Stimulated activated CD4-positive, alpha-beta T cell treated with anti-CD3 and anti-CD28 coated beads, Interleukin-15, amount 100 ng/mL, for 24 hours (primary cell): ENCODE data around the gene MOK.
"Not testable (repeated sequence)": the region's sequence is repeated elsewhere in the genome, so short reads cannot be mapped to it uniquely, and the experiment has no call there.

Source experiments
- DNase-seq: peaks from one replicate; pipeline ENCODE4 v3.0.0-alpha.2; 2020

The MOK gene

GRCh38 chr14:102241147-102241546, 63.8 kb downstream of the MOK start:
- DNase-seq, result no peak

DNA sequence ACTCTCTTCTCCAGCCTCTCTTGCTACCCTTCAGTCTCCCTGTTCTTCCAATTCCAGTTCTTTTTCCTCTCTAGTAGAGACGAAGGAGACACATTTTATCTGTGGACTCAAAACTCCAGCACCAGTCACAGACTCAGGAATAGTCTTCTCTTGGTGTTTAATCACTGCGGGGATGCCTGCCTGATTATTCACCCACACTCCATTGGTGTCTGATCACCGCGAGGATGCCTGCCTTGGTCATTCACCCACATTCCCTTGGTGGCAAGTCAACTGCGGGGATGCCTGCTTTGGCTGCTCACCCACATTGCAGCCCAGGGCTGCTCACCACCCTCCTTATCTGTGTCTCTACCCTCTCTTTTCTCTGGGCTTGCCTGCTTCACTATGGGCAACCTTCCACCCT, 64.5 kb downstream of the MOK start:
- DNase-seq, result not testable (repeated sequence)

DNA sequence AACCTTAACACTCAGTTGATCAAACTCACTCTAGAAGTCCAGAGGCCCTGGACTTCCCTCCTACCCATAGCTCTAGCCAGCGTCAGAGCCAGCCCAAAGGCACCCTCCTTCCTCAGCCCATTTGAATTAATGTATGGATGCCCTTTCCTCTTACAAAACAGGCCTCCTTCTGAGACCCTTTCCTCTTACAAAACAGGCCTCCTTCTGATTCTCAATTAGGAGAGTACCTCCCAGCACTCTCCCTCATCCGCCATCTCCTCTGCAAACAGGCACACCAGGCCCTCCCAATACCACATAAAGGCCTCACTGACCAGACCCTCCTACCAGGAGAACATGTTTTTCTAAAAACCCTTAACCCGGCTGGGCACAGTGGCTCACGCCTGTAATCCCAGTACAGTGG, 65.7 kb downstream of the MOK start:
- DNase-seq, result no peak

GRCh38 chr14:102238766-102239165, 66.2 kb downstream of the MOK start:
- DNase-seq, result no peak

- DNase-seq, result no peak
These were observed 66.8 kb downstream of the MOK start for GRCh38 chr14:102238131-102238530.

DNA sequence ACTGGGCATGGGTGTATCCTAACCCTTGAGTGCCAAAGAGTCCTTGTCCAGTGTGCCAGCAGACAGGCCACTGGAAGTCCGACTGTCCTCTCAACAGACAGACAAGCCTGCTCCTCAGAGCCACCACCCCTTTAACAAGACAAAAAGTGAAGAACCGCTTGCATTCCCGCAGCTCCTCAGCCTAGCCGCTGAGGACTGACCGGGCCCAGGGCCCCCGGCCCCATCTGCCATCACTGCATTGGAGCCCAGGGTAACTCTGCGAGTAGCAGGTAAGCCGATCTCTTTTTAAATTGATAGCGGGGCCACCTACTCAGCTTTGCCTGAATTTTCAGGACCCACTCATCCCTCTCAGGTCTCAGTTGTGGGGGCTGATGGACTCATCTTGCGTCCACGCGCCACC, 68.9 kb downstream of the MOK start:
- no peak for DNase-seq

DNA sequence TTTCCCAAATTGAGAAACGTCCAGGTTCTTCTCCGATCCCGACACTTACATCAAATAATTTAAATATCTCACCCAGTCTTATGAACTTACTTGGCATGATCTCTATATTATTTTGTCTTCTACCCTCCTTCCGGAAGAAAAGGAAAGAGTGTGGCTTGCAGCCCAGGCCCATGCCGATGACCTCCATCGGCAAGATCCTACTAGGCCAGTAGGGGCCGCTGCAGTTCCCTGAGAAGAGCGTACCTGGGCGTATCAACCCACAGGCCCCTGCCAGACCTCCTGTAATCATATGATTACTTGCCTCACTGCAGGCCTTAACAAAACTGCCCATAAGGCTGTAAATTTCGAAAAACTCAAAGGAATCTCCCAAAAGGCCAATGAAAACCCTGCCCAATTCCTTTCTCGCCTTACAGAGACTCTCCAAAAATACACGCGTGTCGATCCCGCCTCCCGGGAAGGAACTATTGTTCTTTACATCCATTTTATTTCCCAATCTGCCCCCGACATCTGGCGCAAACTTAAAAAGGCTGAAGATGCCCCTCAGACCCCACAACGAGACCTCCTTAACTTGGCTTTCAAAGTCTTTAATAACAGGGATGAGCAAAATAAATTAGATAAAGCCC, 69.6 kb downstream of the MOK start:
- DNase-seq, result peak; percentile 88

- DNase-seq, result no peak
These were observed 70.4 kb downstream of the MOK start for GRCh38 chr14:102234331-102235264.

- no peak for DNase-seq
These were observed 71.9 kb downstream of the MOK start for GRCh38 chr14:102233081-102233480.

- DNase-seq, result no peak
These were observed 72.7 kb downstream of the MOK start for GRCh38 chr14:102232348-102232625.

DNA sequence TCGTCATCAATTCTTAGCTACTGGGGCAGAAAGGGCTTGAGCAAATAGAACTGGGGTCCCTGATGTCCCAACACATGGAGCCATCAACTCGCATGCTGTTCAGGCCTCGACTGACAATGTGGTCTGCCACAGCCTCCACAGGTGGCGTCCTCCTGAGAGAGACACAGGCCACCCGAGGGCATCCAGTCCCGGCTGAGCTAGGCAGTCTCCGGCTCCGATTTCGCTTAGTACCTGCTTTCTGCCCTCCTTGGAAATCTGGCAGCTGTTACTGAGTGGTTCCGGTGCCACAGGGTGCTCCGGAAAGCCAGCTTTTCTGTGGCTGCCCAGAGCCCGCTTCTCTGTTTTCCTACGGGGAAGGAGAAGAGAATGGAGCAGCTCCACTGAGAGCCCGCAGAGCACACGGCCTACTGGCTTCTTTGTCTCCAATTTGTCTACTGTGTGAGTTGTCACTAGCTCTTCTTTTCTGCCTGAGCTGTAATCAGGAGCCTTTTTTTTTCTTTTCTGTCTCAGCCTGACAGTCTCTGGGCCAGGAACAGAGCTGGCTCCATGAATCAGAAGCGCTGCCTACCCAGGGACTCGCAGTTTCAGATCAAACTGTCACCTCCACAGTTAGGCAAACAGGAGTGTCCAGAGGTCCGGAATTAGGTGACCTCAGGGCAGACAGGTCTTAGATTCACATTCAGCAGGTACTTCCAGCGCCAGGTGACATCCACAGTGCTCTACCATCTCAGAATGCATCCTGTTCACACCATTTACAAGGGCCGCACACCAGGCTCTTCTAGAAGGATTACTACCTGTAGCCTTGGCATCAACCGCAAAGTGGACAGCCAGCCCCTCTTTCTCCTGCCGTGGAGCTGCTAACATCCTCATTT, 73.3 kb downstream of the MOK start:
- DNase-seq, result no peak

- DNase-seq, result no peak
These were observed 74.3 kb downstream of the MOK start for GRCh38 chr14:102230481-102231210.

GRCh38 chr14:102229739-102230092, 75.2 kb downstream of the MOK start:
- no peak for DNase-seq

DNA sequence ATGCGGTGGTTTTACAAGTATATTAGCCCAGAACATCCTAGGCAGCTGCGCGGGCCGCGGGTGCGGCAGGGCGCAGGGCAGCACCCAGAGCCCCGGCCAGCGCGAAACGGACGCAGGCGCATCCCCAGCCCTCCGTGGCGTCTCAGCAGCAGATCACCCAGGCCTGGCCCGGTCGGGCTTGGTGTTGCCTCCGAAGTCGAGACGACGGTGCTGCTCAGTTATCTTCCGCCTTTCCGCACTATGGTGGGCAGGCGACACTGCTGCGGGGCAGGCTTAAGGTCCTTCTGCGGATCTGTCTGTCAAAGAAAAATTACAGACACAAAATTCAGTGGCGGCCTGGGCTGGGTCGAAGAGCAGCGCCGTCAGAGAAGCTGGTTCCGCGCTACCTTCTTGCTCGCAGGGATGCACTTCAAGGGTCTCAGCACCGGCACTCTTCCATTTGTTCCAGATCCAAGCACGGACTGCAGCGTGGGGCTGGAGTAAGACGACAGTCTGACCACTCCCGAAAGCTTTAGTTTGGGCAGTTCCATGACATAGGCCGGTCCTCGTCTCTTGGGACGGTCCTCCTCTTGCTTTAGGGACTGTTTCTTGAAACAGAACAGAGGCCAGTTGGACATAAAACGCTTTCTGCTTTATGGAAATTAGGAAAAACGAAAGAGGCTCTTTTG, 75.8 kb downstream of the MOK start:
- no peak for DNase-seq

DNA sequence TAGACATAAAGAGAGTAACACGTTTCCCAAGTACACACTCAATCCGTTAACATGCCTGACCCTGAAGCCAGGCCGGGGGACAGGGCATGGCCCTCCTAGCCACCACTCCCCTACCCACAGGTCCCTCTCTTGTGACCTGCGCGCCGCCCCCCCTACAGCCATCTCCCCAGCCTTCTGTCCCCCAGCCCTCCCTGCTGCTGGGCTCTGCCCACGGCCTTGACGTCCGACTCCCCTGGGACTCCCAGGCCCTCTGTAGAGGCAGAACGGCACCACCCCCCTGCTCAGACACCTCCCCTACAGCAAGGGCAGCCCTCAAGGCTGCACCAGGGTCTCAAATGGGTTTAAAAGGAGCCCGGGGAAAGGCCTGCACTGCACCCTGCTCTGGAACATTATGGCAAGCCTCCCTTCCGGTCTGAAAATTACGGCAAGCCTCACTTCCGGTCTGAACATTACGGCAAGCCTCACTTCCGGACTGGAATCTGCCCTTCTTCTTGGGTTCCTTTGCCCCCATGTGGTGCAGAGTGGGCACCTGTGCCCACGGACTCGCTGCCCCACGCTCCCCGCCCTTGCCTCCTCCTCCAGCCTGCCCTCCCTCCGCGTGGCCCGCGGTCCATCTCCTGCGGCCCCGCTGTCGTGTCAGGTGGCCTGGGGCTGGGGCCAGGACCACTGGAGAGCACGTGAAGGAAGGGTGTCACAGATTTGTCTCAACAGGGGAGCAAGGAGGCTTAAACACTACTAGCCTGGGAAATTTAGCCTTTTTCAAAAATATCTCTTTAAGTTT, 77.6 kb downstream of the MOK start:
- DNase-seq, result no peak

- DNase-seq, result no peak
These were observed 78.4 kb downstream of the MOK start for GRCh38 chr14:102226356-102227125.

GRCh38 chr14:102225936-102226335, 79.0 kb downstream of the MOK start:
- no peak for DNase-seq

DNA sequence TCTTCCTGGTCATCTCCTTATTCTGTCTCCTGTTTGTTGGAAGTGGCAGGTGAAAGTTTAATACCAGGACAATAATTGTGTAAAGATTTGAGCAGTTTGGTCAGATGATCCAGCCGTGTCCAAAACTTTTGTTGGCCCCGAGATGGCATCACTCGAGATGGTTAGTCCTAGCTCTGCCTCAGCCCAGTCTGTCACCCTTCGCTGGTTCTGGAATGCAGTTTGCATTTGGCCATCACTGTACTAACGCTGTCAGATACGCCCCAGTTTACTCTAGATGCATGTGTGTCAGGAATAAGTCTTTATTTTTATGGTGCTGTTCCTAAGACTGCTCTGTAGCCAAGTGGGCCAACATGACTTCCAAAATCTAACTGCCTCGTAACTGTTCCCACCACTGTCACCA, 79.6 kb downstream of the MOK start:
- DNase-seq, result no peak

GRCh38 chr14:102223682-102224081, 81.3 kb downstream of the MOK start:
- no peak for DNase-seq

DNA sequence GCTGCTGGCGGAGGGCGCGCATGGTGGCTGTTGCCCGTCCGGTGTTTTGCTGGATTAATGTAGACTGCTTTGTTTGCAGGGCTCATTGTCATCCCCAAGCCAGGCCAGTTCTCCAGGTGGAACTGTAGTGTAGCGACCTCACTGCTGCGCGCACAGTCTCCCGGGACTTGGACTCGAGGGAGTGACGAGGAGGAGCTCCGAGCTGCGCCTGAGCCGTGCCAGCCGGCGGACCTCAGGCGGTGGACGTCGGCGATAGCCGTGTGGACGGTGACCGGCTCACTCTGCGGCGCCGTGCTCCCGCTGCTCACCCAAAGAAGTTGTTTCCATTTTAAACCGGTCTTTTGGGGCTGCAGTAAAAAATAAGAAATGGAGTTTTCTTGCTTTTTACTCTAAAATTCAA, 82.2 kb downstream of the MOK start:
- DNase-seq, result no peak

DNA sequence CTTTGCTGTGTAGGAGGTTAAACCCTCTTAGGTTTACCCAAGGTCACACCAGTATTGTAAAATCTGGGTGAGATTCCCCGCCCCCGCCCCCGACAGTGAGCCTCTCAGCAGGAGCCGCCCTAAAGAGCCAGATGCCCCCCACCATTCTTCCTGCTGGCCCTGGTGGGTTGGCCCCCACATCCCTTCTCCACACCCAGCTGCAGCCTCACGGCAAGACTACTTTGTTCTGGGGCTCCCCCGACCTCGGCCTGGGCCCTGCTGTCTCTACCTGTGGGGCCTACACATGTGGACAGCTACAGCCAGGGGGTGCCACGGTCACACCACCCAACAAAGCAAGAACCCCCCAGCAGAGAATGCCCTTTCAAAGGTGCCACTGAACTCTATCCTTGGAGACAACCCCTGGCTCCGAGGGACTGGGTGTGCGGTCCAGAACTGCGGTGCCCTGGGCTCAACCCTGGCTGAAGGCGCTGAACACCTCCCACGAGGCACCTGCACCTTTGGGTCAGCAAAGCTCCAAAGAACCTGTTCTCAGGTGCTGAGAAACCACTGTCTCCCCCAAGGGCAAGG, 82.9 kb downstream of the MOK start:
- DNase-seq, result no peak
